Central memory CD8-positive, alpha-beta T cell (primary cell): ENCODE measurements around the gene FBRSL1.
A peak's percentile ranks its signal among the peaks of the same experiment; 100 is the strongest.
"Not testable (repeated sequence)": the region's sequence is repeated elsewhere in the genome, so short reads cannot be mapped to it uniquely, and the experiment has no call there.

Experiments
- ATAC-seq: fragments of 150-1000 bp; cut with Tn5 transposase; replicated peaks from 2 replicates; pipeline ENCODE4 v1.10.0; 2022; ENCODE audit warnings: mild to moderate bottlenecking, moderate FRiP score, moderate number of reproducible peaks; ENCODE audit not compliant: poor library complexity, severe bottlenecking; ENCODE audit errors: extremely low read depth
- DNase-seq, 2 donors: peaks; one replicate each; pipeline ENCODE4 v3.0.0; 2021; ENCODE audit warnings: low spot score in 2 of 2
- H3K27ac Mint-ChIP-seq: one replicate; pipeline ENCODE4 v1.8.0; 2022; ENCODE audit warnings: low read depth, mild to moderate bottlenecking, moderate library complexity, mixed read lengths
- H3K27me3 Mint-ChIP-seq: one replicate; pipeline ENCODE4 v1.8.0; 2022; ENCODE audit warnings: mixed read lengths
- H3K36me3 Mint-ChIP-seq: one replicate; pipeline ENCODE4 v1.8.0; 2022; ENCODE audit warnings: mild to moderate bottlenecking, moderate library complexity, mixed read lengths; ENCODE audit not compliant: insufficient read depth
- H3K4me1 Mint-ChIP-seq: one replicate; pipeline ENCODE4 v1.8.0; 2022; ENCODE audit warnings: mixed read lengths
- H3K4me3 Mint-ChIP-seq: one replicate; pipeline ENCODE4 v1.8.0; 2022; ENCODE audit warnings: mild to moderate bottlenecking, moderate library complexity, mixed read lengths
- H3K9me3 Mint-ChIP-seq: one replicate; pipeline ENCODE4 v1.8.0; 2022; ENCODE audit warnings: mixed read lengths

FBRSL1 gene

GRCh38 chr12:132489602-132490266, at the start of gene FBRSL1:
Gene FBRSL1, plus strand, starts transcription at chr12:132490151.
- Mint-ChIP-seq H3K36me3 (peaks cover 18% of the 10 kb centered on the region), H3K4me3 (peak within 1 kb of the TSS; percentile 90), H3K27me3 (no peaks in the 10 kb centered on the region), H3K9me3 (no peaks in the 10 kb centered on the region), H3K4me1 (peaks cover 74% of the 10 kb centered on the region), H3K27ac (peak within 1 kb of the TSS; percentile 95)
- ATAC-seq (peak; percentile 67), DNase-seq (peak; percentile 75 to 82)

- H3K4me3 Mint-ChIP-seq, H3K36me3 Mint-ChIP-seq, ATAC-seq, H3K27ac Mint-ChIP-seq, H3K9me3 Mint-ChIP-seq, DNase-seq: not testable (repeated sequence)
- Mint-ChIP-seq H3K27me3 (peaks cover 13% of the 10 kb centered on the region), H3K4me1 (peaks cover 20% of the 10 kb centered on the region)
Measured at GRCh38 chr12:132440420-132440819, 49.5 kb upstream of the FBRSL1 start.

DNA sequence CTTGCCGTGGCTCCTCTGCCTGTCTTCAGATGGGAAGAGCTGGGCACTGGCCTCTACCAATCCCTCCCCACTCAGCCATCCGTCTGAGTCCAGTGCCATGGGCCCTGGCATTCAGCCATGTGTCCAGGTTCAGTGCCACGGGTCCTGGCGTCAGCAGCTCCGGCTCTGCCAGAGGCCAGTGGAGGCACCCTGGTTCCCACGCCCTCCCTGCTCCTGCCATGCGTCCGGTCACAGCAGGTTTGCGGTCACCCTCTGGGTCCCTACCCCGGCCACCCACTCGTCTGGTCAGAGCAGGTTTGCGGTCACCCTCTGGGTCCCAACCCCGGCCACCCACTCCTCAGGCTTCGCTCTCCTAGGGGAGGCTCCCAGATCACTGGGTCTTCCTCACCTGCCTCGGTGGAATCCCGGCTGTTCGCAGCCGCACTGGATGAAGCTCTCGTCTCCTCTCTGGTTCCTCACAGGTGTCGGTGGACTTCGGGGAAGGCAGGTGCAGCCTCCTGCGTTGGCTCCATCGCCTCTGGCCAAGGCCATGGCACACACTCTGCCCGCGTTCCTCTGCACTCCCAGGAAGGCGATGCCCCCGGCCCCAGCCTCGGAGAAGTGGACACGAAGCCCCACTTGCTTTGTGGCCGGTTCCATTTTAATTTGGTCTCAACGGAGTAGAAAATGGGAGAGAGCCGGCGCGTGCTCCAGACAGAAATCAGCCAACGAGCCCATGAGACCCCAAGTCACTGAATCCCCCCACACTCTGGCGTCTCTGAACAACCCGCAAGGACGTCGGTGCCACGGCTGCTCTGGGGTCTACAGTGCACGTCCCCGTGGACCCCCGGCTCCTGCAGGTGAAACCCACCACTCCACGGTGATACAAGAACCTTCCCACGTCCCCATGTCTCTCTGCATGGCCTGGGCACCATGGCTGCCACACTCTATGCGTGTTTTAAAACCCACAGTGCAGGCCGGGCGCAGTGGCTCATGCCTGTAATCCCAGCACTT, 47.8 kb upstream of the FBRSL1 start:
- Mint-ChIP-seq H3K4me3 (no peak overlapping the region), H3K9me3 (no peaks in the 10 kb centered on the region), H3K36me3 (peaks cover 20% of the 10 kb centered on the region), H3K27me3 (no peaks in the 10 kb centered on the region), H3K4me1 (peaks cover 30% of the 10 kb centered on the region), H3K27ac (no peak overlapping the region)
- DNase-seq (no peak), ATAC-seq (no peak)

DNA sequence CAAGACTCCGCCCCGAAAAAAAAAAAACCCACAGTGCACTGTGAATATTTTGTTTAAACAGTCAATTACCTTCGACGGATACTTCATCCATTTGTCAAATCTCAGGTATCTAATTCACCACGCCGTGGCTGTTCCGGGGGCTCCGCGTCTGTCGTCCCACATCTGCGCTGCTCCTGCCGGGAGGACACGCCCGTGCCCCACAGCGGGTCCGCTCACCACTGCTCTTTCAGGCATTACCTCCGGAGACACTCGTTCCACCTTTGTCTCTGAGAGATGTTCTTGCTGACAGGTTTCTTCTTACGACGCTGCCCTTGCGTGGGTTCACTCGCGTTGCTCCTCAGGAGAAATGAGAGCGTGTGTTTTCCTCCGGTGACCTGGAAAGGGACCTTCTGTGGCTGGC, 46.9 kb upstream of the FBRSL1 start:
- Mint-ChIP-seq H3K36me3 (peaks cover 20% of the 10 kb centered on the region), H3K9me3 (no peaks in the 10 kb centered on the region), H3K4me3 (no peak overlapping the region), H3K4me1 (peaks cover 30% of the 10 kb centered on the region), H3K27me3 (no peaks in the 10 kb centered on the region), H3K27ac (peak overlapping the region; percentile 89)
- no peak for DNase-seq
- no peak for ATAC-seq

DNA sequence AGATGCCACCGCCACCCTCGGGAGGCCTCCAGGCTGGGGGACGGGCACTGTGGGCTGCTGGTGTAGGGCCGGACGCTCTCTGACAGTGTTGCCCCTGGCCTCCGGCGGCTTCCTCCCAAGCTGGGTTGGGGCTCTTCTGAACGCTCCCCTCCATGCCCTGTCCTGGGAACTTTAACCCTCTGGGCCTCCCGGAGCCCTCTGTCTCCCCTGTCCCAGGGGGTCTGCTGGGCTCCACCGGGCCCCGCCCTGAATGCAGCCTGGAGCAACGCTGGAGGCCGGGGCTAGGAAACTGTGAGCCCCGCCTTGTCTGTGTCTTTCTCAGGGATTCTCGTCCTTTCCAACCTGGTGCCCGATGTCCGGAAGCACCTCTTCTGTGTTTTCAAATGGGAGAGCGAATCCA, 45.7 kb upstream of the FBRSL1 start:
- Mint-ChIP-seq H3K9me3 (no peaks in the 10 kb centered on the region), H3K27me3 (no peaks in the 10 kb centered on the region), H3K4me3 (peak overlapping the region; percentile 91), H3K27ac (peak overlapping the region; percentile 100), H3K36me3 (peaks cover 20% of the 10 kb centered on the region), H3K4me1 (peaks cover 30% of the 10 kb centered on the region)
- DNase-seq (no peak), ATAC-seq (no peak)

GRCh38 chr12:132444957-132445883, 44.7 kb upstream of the FBRSL1 start:
- peaks cover 35% of the 10 kb centered on the region for H3K4me1 Mint-ChIP-seq
- DNase-seq (peak; percentile 55 to 62), ATAC-seq (peak; percentile 80)
- H3K9me3 Mint-ChIP-seq, result no peaks in the 10 kb centered on the region
- no peaks in the 10 kb centered on the region for H3K27me3 Mint-ChIP-seq
- peak overlapping the region; percentile 91 for H3K4me3 Mint-ChIP-seq
- H3K27ac Mint-ChIP-seq, result peak overlapping the region; percentile 100
- peaks cover 20% of the 10 kb centered on the region for H3K36me3 Mint-ChIP-seq

- ATAC-seq (peak; percentile 37), DNase-seq (peak; percentile 36 to 55)
- H3K36me3 Mint-ChIP-seq, result peaks cover 20% of the 10 kb centered on the region
- no peaks in the 10 kb centered on the region for H3K27me3 Mint-ChIP-seq
- no peaks in the 10 kb centered on the region for H3K9me3 Mint-ChIP-seq
- H3K4me1 Mint-ChIP-seq, result peaks cover 35% of the 10 kb centered on the region
- H3K4me3 Mint-ChIP-seq, result peak overlapping the region; percentile 91
- peak overlapping the region; percentile 100 for H3K27ac Mint-ChIP-seq
Measured at GRCh38 chr12:132445884-132446632, 43.9 kb upstream of the FBRSL1 start.

- no peak for ATAC-seq
- Mint-ChIP-seq H3K27ac (peak overlapping the region; percentile 100), H3K4me3 (peak overlapping the region; percentile 91), H3K27me3 (no peaks in the 10 kb centered on the region), H3K4me1 (peaks cover 35% of the 10 kb centered on the region), H3K36me3 (peaks cover 20% of the 10 kb centered on the region), H3K9me3 (no peaks in the 10 kb centered on the region)
- DNase-seq, result no peak
Measured at GRCh38 chr12:132446633-132447326, 43.2 kb upstream of the FBRSL1 start.

GRCh38 chr12:132447327-132447720, 42.6 kb upstream of the FBRSL1 start:
- DNase-seq (no peak), ATAC-seq (no peak)
- Mint-ChIP-seq H3K36me3 (peaks cover 20% of the 10 kb centered on the region), H3K27me3 (no peaks in the 10 kb centered on the region), H3K27ac (no peak overlapping the region), H3K4me1 (peaks cover 35% of the 10 kb centered on the region), H3K4me3 (no peak overlapping the region), H3K9me3 (no peaks in the 10 kb centered on the region)

- H3K27me3 Mint-ChIP-seq, result no peaks in the 10 kb centered on the region
- no peak overlapping the region for H3K27ac Mint-ChIP-seq
- ATAC-seq, result no peak
- peaks cover 35% of the 10 kb centered on the region for H3K4me1 Mint-ChIP-seq
- H3K36me3 Mint-ChIP-seq, result peaks cover 22% of the 10 kb centered on the region
- H3K4me3 Mint-ChIP-seq, result no peak overlapping the region
- no peak for DNase-seq
- no peaks in the 10 kb centered on the region for H3K9me3 Mint-ChIP-seq
Measured at GRCh38 chr12:132447731-132448462, 42.1 kb upstream of the FBRSL1 start.

GRCh38 chr12:132448463-132448820, 41.5 kb upstream of the FBRSL1 start:
- H3K36me3 Mint-ChIP-seq, result peaks cover 22% of the 10 kb centered on the region
- no peaks in the 10 kb centered on the region for H3K27me3 Mint-ChIP-seq
- no peaks in the 10 kb centered on the region for H3K9me3 Mint-ChIP-seq
- ATAC-seq (no peak), DNase-seq (no peak)
- H3K4me1 Mint-ChIP-seq, result peaks cover 31% of the 10 kb centered on the region
- H3K27ac Mint-ChIP-seq, result no peak overlapping the region
- no peak overlapping the region for H3K4me3 Mint-ChIP-seq
